ENCODE data around the gene TOLLIP. TPM values are rescaled to one million over a fixed set of nuclear protein-coding genes. Genes with fewer than 3 reads are reported as not detected.

TOLLIP gene
- total RNA-seq, 1 donor from 2014 or later = 67.5 TPM

- H3K27ac Mint-ChIP-seq (ENCODE audit: unreplicated experiment) = no peak overlapping the region
- no peaks in the 10 kb centered on the region for H3K9me3 Mint-ChIP-seq (ENCODE audit: unreplicated experiment)
- H3K4me3 Mint-ChIP-seq (ENCODE audit: unreplicated experiment) = no peak overlapping the region
- DNase-seq = peak; percentile 16
- H3K4me1 Mint-ChIP-seq (ENCODE audit: low read depth, unreplicated experiment) = no peaks in the 10 kb centered on the region
- no peak for TF ChIP-seq CTCF (IDR thresholded peaks at IDR 0.05; ENCODE audit: partially characterized antibody, unreplicated experiment)
- H3K27me3 Mint-ChIP-seq (ENCODE audit: unreplicated experiment) = peaks cover 3% of the 10 kb centered on the region
- H3K36me3 Mint-ChIP-seq (ENCODE audit: unreplicated experiment) = peaks cover 5% of the 10 kb centered on the region
Observed at GRCh38 chr11:1257366-1257765, 52.1 kb downstream of the TOLLIP start.

GRCh38 chr11:1256257-1257045 is 53.0 kb downstream of the TOLLIP start:
- Mint-ChIP-seq H3K27me3 (ENCODE audit: unreplicated experiment) (peaks cover 6% of the 10 kb centered on the region), H3K27ac (ENCODE audit: unreplicated experiment) (no peak overlapping the region), H3K36me3 (ENCODE audit: unreplicated experiment) (peaks cover 5% of the 10 kb centered on the region), H3K4me3 (ENCODE audit: unreplicated experiment) (no peak overlapping the region), H3K4me1 (ENCODE audit: low read depth, unreplicated experiment) (no peaks in the 10 kb centered on the region), H3K9me3 (ENCODE audit: unreplicated experiment) (peaks cover under 1% of the 10 kb centered on the region)
- peak; percentile 16 for DNase-seq
- TF ChIP-seq CTCF (IDR thresholded peaks at IDR 0.05; ENCODE audit: partially characterized antibody, unreplicated experiment) = no peak

GRCh38 chr11:1255151-1255550 is 54.3 kb downstream of the TOLLIP start:
- no peaks in the 10 kb centered on the region for H3K4me1 Mint-ChIP-seq (ENCODE audit: low read depth, unreplicated experiment)
- peaks cover 12% of the 10 kb centered on the region for H3K27me3 Mint-ChIP-seq (ENCODE audit: unreplicated experiment)
- H3K36me3 Mint-ChIP-seq (ENCODE audit: unreplicated experiment) = peaks cover 5% of the 10 kb centered on the region
- H3K27ac Mint-ChIP-seq (ENCODE audit: unreplicated experiment) = no peak overlapping the region
- peaks cover 8% of the 10 kb centered on the region for H3K9me3 Mint-ChIP-seq (ENCODE audit: unreplicated experiment)
- TF ChIP-seq CTCF (IDR thresholded peaks at IDR 0.05; ENCODE audit: partially characterized antibody, unreplicated experiment) = no peak
- DNase-seq = peak; percentile 13
- no peak overlapping the region for H3K4me3 Mint-ChIP-seq (ENCODE audit: unreplicated experiment)

- Mint-ChIP-seq H3K4me1 (ENCODE audit: low read depth, unreplicated experiment) (no peaks in the 10 kb centered on the region), H3K36me3 (ENCODE audit: unreplicated experiment) (peaks cover 5% of the 10 kb centered on the region), H3K9me3 (ENCODE audit: unreplicated experiment) (peaks cover 10% of the 10 kb centered on the region), H3K27me3 (ENCODE audit: unreplicated experiment) (peaks cover 12% of the 10 kb centered on the region), H3K4me3 (ENCODE audit: unreplicated experiment) (no peak overlapping the region), H3K27ac (ENCODE audit: unreplicated experiment) (no peak overlapping the region)
- DNase-seq = no peak
- no peak for TF ChIP-seq CTCF (IDR thresholded peaks at IDR 0.05; ENCODE audit: partially characterized antibody, unreplicated experiment)
Observed at GRCh38 chr11:1254733-1255132, 54.7 kb downstream of the TOLLIP start.

- Mint-ChIP-seq H3K27ac (ENCODE audit: unreplicated experiment) (no peak overlapping the region), H3K9me3 (ENCODE audit: unreplicated experiment) (peaks cover 12% of the 10 kb centered on the region), H3K4me1 (ENCODE audit: low read depth, unreplicated experiment) (no peaks in the 10 kb centered on the region), H3K27me3 (ENCODE audit: unreplicated experiment) (peaks cover 12% of the 10 kb centered on the region), H3K4me3 (ENCODE audit: unreplicated experiment) (no peak overlapping the region), H3K36me3 (ENCODE audit: unreplicated experiment) (peaks cover 5% of the 10 kb centered on the region)
- no peak for TF ChIP-seq CTCF (IDR thresholded peaks at IDR 0.05; ENCODE audit: partially characterized antibody, unreplicated experiment)
- DNase-seq = no peak
Observed at GRCh38 chr11:1254086-1254648, 55.3 kb downstream of the TOLLIP start.
